Measurements from ENCODE around the gene ERCC6.

The ERCC6 gene

GRCh38 chr10:49508654-49509053, 30.3 kb downstream of the ERCC6 start:
- no peak for DNase-seq

- DNase-seq = no peak
Measured at GRCh38 chr10:49508249-49508648, 30.7 kb downstream of the ERCC6 start.

GRCh38 chr10:49505589-49505988, 33.3 kb downstream of the ERCC6 start:
- no peak for DNase-seq

GRCh38 chr10:49505076-49505475, 33.8 kb downstream of the ERCC6 start:
- no peak for DNase-seq

GRCh38 chr10:49504528-49504927, 34.4 kb downstream of the ERCC6 start:
- DNase-seq = no peak

GRCh38 chr10:49502358-49502757, 36.6 kb downstream of the ERCC6 start:
- DNase-seq = no peak

GRCh38 chr10:49500412-49500811, 38.5 kb downstream of the ERCC6 start:
- DNase-seq = no peak

- DNase-seq = no peak
Measured at GRCh38 chr10:49499305-49499851, 39.5 kb downstream of the ERCC6 start.

GRCh38 chr10:49498425-49498824, 40.5 kb downstream of the ERCC6 start:
- DNase-seq = no peak

GRCh38 chr10:49497358-49497757, 41.6 kb downstream of the ERCC6 start:
- DNase-seq = no peak

GRCh38 chr10:49488056-49488717, 50.7 kb downstream of the ERCC6 start:
- no peak for DNase-seq

GRCh38 chr10:49486738-49487137, 52.2 kb downstream of the ERCC6 start:
- no peak for DNase-seq

- DNase-seq = no peak
Measured at GRCh38 chr10:49486009-49486408, 52.9 kb downstream of the ERCC6 start.

- DNase-seq = no peak
Measured at GRCh38 chr10:49484486-49485235, 54.3 kb downstream of the ERCC6 start.

- DNase-seq = no peak
Measured at GRCh38 chr10:49478819-49479218, 60.1 kb downstream of the ERCC6 start.

GRCh38 chr10:49474901-49475300, 64.0 kb downstream of the ERCC6 start:
- DNase-seq = no peak

- no peak for DNase-seq
Measured at GRCh38 chr10:49471532-49471931, 67.4 kb downstream of the ERCC6 start.

GRCh38 chr10:49465736-49466135, 73.2 kb downstream of the ERCC6 start:
- no peak for DNase-seq
